HepG2 (cell line): ENCODE results near the gene SNAI3. TPM values are rescaled to one million over a fixed set of nuclear protein-coding genes. Genes with fewer than 3 reads are reported as not detected.

Experiments used
- CBX2 ChIP-seq, 2 experiments: fragments of 200-600 bp in 1 of 2; sonication (generic); formaldehyde crosslinking in 1 of 2; IDR thresholded peaks; 2 replicates each; pipeline versions ENCODE4 v1.7.0 to v1.8.1; 2018 to 2022; ENCODE audit warnings: low read depth in 2 of 2, low read length in 1 of 2, mild to moderate bottlenecking in 1 of 2, missing genetic modification reagents in 1 of 2
- DMAP1 ChIP-seq: IDR thresholded peaks from 2 replicates; pipeline ENCODE4 v1.6.1; 2016
- FOXC1 ChIP-seq: sonication (generic); formaldehyde crosslinking; IDR thresholded peaks from 2 replicates; pipeline ENCODE4 v1.8.0; 2022; ENCODE audit warnings: mild to moderate bottlenecking, missing genetic modification reagents, borderline replicate concordance
- FOXO4 ChIP-seq: sonication (generic); formaldehyde crosslinking; conservative IDR thresholded peaks from 2 replicates; pipeline ENCODE4 v1.8.1; 2023; ENCODE audit warnings: missing genetic modification reagents
- MEIS1 ChIP-seq: sonication (generic); formaldehyde crosslinking; IDR thresholded peaks from 2 replicates; pipeline ENCODE4 v1.9.0; 2021; ENCODE audit warnings: mild to moderate bottlenecking, missing genetic modification reagents, moderate library complexity, borderline replicate concordance
- NFIC ChIP-seq: IDR thresholded peaks from 2 replicates; pipeline ENCODE4 v1.6.1; 2012; ENCODE audit warnings: mild to moderate bottlenecking, low read length, inconsistent platforms
- NFYC ChIP-seq: IDR thresholded peaks from 2 replicates; pipeline ENCODE4 v1.6.1; 2016; ENCODE audit warnings: missing genetic modification reagents, missing compliant biosample characterization
- PCBP1 ChIP-seq: fragments of 200-400 bp; formaldehyde crosslinking; IDR thresholded peaks from 2 replicates; pipeline ENCODE4 v1.6.1; 2017; ENCODE audit warnings: mild to moderate bottlenecking, low read depth, low read length, borderline replicate concordance
- TP53 ChIP-seq: sonication (generic); formaldehyde crosslinking; conservative IDR thresholded peaks from 2 replicates; pipeline ENCODE4 v1.4.0; 2020; ENCODE audit warnings: missing genetic modification reagents
- ZBTB33 ChIP-seq: sonication (generic); formaldehyde crosslinking; IDR thresholded peaks from 2 replicates; pipeline ENCODE4 v1.4.0; 2020; ENCODE audit warnings: missing genetic modification reagents
- ZBTB38 ChIP-seq: sonication (generic); formaldehyde crosslinking; IDR thresholded peaks from 2 replicates; pipeline ENCODE4 v1.5.1; 2020; ENCODE audit warnings: mild to moderate bottlenecking, missing genetic modification reagents
- ZBTB49 ChIP-seq: sonication (generic); formaldehyde crosslinking; IDR thresholded peaks from 2 replicates; pipeline ENCODE4 v1.4.0; 2020; ENCODE audit warnings: missing genetic modification reagents, borderline replicate concordance
- ZEB1 ChIP-seq: IDR thresholded peaks from 2 replicates; pipeline ENCODE4 v1.6.1; 2012; ENCODE audit warnings: mild to moderate bottlenecking, low read depth, inconsistent platforms; ENCODE audit not compliant: insufficient replicate concordance
- ZFP82 ChIP-seq: sonication (generic); formaldehyde crosslinking; IDR thresholded peaks from 2 replicates; pipeline ENCODE4 v1.5.1; 2020; ENCODE audit warnings: mild to moderate bottlenecking, missing genetic modification reagents, borderline replicate concordance
- ZNF180 ChIP-seq: sonication (generic); formaldehyde crosslinking; IDR thresholded peaks from 2 replicates; pipeline ENCODE4 v1.4.0; 2020; ENCODE audit warnings: low read depth, missing genetic modification reagents, borderline replicate concordance
- ZNF205 ChIP-seq: IDR thresholded peaks from 2 replicates; pipeline ENCODE4 v1.6.1; 2018; ENCODE audit warnings: missing biosample characterization, missing genetic modification reagents
- ZNF33B ChIP-seq: sonication (generic); formaldehyde crosslinking; IDR thresholded peaks from 2 replicates; pipeline ENCODE4 v1.5.1; 2020; ENCODE audit warnings: mild to moderate bottlenecking, missing genetic modification reagents
- ZNF484 ChIP-seq: sonication (generic); formaldehyde crosslinking; IDR thresholded peaks from 2 replicates; pipeline ENCODE4 v1.5.1; 2020; ENCODE audit warnings: mild to moderate bottlenecking, low read depth, missing genetic modification reagents, borderline replicate concordance
- ZNF567 ChIP-seq: sonication (generic); formaldehyde crosslinking; IDR thresholded peaks from 2 replicates; pipeline ENCODE4 v1.8.1; 2023; ENCODE audit warnings: mild to moderate bottlenecking, missing genetic modification reagents, borderline replicate concordance
- ZNF720 ChIP-seq: sonication (generic); formaldehyde crosslinking; IDR thresholded peaks from 2 replicates; pipeline ENCODE4 v1.4.0; 2020; ENCODE audit warnings: missing genetic modification reagents
- polyA plus RNA-seq, 8 experiments: library from polyadenylated mRNA; depleted of rRNA in 3 of 8; stranded (reverse) in 7 of 8; unstranded in 1 of 8; fragments of >200 nt; fragmentation: Illumina TruSeq in 4 of 8; extraction: Trizol in 4 of 8; gene quantifications; 2 replicates each; pipeline versions ENCODE4 v1.2.1 to v1.2.3, GENCODE V29; 2011 to 2016; ENCODE audit warnings: low read depth in 4 of 8, missing spikeins in 1 of 8, mixed read lengths in 1 of 8; ENCODE audit not compliant: insufficient read depth in 1 of 8
- total RNA-seq, 5 experiments: library from RNA; depleted of rRNA; stranded (reverse); fragments of >200 nt; fragmentation: Illumina TruSeq; extraction: Trizol; gene quantifications; 2 replicates each; pipeline ENCODE4 v1.2.3, GENCODE V29; 2016; ENCODE audit warnings: low read depth in 1 of 5
- TF ChIP-seq, protein P1 (sequence below): sonication (generic); formaldehyde crosslinking; IDR thresholded peaks from 2 replicates; pipeline ENCODE4 v1.8.0; 2022; ENCODE audit warnings: missing genetic modification reagents, mild to moderate bottlenecking, moderate library complexity, borderline replicate concordance

SNAI3 gene
- total and polyA plus RNA-seq, 2 of the 13 experiments (the other 11 are each of a cell fraction or from before 2014, with no cell fraction given) = 0.09 to 0.18 TPM

DNA sequence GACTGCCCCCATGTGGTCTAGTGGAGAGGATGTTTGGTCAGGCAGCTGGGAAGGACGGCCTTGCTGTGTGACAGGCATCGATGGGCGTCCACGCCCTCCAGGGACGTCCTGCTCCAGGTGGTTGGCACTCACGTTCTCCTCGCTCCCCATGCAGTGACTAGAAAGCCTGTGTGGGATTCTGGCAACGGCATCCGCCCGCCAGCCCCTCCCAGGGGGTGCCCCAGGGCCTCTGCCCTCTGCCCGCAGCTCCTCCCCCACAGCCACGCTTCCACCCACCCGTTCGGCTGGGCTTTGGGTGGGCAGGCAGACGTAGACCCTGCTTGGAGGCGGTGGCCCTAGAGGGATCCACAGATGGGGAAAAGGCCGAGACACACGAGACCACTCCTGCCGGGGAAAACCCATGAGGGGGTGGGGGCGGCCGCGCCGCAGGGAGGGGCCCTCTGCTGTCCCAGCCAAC is 52.6 kb downstream of the SNAI3 start (continued):
- no peak for TF ChIP-seq FOXC1 (CRISPR knock-in tag)
- TF ChIP-seq, protein P1, sequence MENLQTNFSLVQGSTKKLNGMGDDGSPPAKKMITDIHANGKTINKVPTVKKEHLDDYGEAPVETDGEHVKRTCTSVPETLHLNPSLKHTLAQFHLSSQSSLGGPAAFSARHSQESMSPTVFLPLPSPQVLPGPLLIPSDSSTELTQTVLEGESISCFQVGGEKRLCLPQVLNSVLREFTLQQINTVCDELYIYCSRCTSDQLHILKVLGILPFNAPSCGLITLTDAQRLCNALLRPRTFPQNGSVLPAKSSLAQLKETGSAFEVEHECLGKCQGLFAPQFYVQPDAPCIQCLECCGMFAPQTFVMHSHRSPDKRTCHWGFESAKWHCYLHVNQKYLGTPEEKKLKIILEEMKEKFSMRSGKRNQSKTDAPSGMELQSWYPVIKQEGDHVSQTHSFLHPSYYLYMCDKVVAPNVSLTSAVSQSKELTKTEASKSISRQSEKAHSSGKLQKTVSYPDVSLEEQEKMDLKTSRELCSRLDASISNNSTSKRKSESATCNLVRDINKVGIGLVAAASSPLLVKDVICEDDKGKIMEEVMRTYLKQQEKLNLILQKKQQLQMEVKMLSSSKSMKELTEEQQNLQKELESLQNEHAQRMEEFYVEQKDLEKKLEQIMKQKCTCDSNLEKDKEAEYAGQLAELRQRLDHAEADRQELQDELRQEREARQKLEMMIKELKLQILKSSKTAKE (CRISPR knock-in tag) = no peak
- no peak for TF ChIP-seq FOXO4 (CRISPR knock-in tag)
- TF ChIP-seq ZNF484 (CRISPR knock-in tag) = no peak
- TF ChIP-seq TP53 = no peak
- no peak for TF ChIP-seq MEIS1
- no peak for TF ChIP-seq ZNF205 (CRISPR knock-in tag)
- no peak for TF ChIP-seq ZNF33B (CRISPR knock-in tag)
- no peak for TF ChIP-seq ZNF720
- no peak for TF ChIP-seq ZNF180 (CRISPR knock-in tag)
- TF ChIP-seq ZBTB38 (CRISPR knock-in tag) = peak; percentile 99
- 0 out of 2 replicates have a peak, but pooled peaks have one; percentile 7 for TF ChIP-seq PCBP1
- TF ChIP-seq CBX2 (IDR thresholded peaks at IDR 0.05; ENCODE audit: low read depth, low read length) = no peak
- TF ChIP-seq CBX2 (CRISPR knock-in tag; IDR thresholded peaks at IDR 0.05; ENCODE audit: low read depth) = no peak
- no peak for TF ChIP-seq NFYC (CRISPR knock-in tag)
- TF ChIP-seq ZNF567 (CRISPR knock-in tag) = no peak
- no peak for TF ChIP-seq NFIC
- no peak for TF ChIP-seq ZEB1
- no peak for TF ChIP-seq DMAP1 (CRISPR knock-in tag)
- no peak for TF ChIP-seq ZBTB33 (CRISPR knock-in tag)
- no peak for TF ChIP-seq ZFP82 (CRISPR knock-in tag)
- TF ChIP-seq ZBTB49 (CRISPR knock-in tag) = no peak
